ENCODE measurements around the gene RAE1.

The RAE1 gene

GRCh38 chr20:57395111-57395966 lies 44.3 kb downstream of the RAE1 start:
- no peak for TF ChIP-seq GATA3 (IDR thresholded peaks at IDR 0.05; ENCODE audit: low read depth, low read length)
- no peak for TF ChIP-seq GATA2 (IDR thresholded peaks at IDR 0.05; ENCODE audit: low read depth, low read length)

- no peak for TF ChIP-seq GATA3 (IDR thresholded peaks at IDR 0.05; ENCODE audit: low read depth, low read length)
- no peak for TF ChIP-seq GATA2 (IDR thresholded peaks at IDR 0.05; ENCODE audit: low read depth, low read length)
Measured at GRCh38 chr20:57396212-57396983, 45.3 kb downstream of the RAE1 start.

- TF ChIP-seq GATA3 (IDR thresholded peaks at IDR 0.05; ENCODE audit: low read depth, low read length) = no peak
- no peak for TF ChIP-seq GATA2 (IDR thresholded peaks at IDR 0.05; ENCODE audit: low read depth, low read length)
Measured at GRCh38 chr20:57396984-57397692, 46.1 kb downstream of the RAE1 start.

- TF ChIP-seq GATA2 (IDR thresholded peaks at IDR 0.05; ENCODE audit: low read depth, low read length) (no peak), GATA3 (IDR thresholded peaks at IDR 0.05; ENCODE audit: low read depth, low read length) (no peak)
Measured at GRCh38 chr20:57397693-57398108, 46.6 kb downstream of the RAE1 start.

GRCh38 chr20:57398231-57398821 lies 47.3 kb downstream of the RAE1 start:
- TF ChIP-seq GATA3 (IDR thresholded peaks at IDR 0.05; ENCODE audit: low read depth, low read length) = no peak
- TF ChIP-seq GATA2 (IDR thresholded peaks at IDR 0.05; ENCODE audit: low read depth, low read length) = no peak

- no peak for TF ChIP-seq GATA2 (IDR thresholded peaks at IDR 0.05; ENCODE audit: low read depth, low read length)
- no peak for TF ChIP-seq GATA3 (IDR thresholded peaks at IDR 0.05; ENCODE audit: low read depth, low read length)
Measured at GRCh38 chr20:57398901-57399535, 48.0 kb downstream of the RAE1 start.

- no peak for TF ChIP-seq GATA3 (IDR thresholded peaks at IDR 0.05; ENCODE audit: low read depth, low read length)
- no peak for TF ChIP-seq GATA2 (IDR thresholded peaks at IDR 0.05; ENCODE audit: low read depth, low read length)
Measured at GRCh38 chr20:57399587-57400155, 48.6 kb downstream of the RAE1 start.

- TF ChIP-seq GATA2 (IDR thresholded peaks at IDR 0.05; ENCODE audit: low read depth, low read length) = no peak
- no peak for TF ChIP-seq GATA3 (IDR thresholded peaks at IDR 0.05; ENCODE audit: low read depth, low read length)
Measured at GRCh38 chr20:57400231-57400701, 49.2 kb downstream of the RAE1 start.

- TF ChIP-seq GATA2 (IDR thresholded peaks at IDR 0.05; ENCODE audit: low read depth, low read length) = no peak
- no peak for TF ChIP-seq GATA3 (IDR thresholded peaks at IDR 0.05; ENCODE audit: low read depth, low read length)
Measured at GRCh38 chr20:57400821-57401564, 49.9 kb downstream of the RAE1 start.

- no peak for TF ChIP-seq GATA3 (IDR thresholded peaks at IDR 0.05; ENCODE audit: low read depth, low read length)
- no peak for TF ChIP-seq GATA2 (IDR thresholded peaks at IDR 0.05; ENCODE audit: low read depth, low read length)
Measured at GRCh38 chr20:57401565-57401918, 50.5 kb downstream of the RAE1 start.

GRCh38 chr20:57402206-57403125 lies 51.4 kb downstream of the RAE1 start:
- TF ChIP-seq GATA3 (IDR thresholded peaks at IDR 0.05; ENCODE audit: low read depth, low read length) = no peak
- TF ChIP-seq GATA2 (IDR thresholded peaks at IDR 0.05; ENCODE audit: low read depth, low read length) = no peak
